ENCODE measurements around the gene MOCS3.

- TF ChIP-seq, protein P1, sequence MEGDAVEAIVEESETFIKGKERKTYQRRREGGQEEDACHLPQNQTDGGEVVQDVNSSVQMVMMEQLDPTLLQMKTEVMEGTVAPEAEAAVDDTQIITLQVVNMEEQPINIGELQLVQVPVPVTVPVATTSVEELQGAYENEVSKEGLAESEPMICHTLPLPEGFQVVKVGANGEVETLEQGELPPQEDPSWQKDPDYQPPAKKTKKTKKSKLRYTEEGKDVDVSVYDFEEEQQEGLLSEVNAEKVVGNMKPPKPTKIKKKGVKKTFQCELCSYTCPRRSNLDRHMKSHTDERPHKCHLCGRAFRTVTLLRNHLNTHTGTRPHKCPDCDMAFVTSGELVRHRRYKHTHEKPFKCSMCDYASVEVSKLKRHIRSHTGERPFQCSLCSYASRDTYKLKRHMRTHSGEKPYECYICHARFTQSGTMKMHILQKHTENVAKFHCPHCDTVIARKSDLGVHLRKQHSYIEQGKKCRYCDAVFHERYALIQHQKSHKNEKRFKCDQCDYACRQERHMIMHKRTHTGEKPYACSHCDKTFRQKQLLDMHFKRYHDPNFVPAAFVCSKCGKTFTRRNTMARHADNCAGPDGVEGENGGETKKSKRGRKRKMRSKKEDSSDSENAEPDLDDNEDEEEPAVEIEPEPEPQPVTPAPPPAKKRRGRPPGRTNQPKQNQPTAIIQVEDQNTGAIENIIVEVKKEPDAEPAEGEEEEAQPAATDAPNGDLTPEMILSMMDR (IDR thresholded peaks at IDR 0.05) = no peak
- TF ChIP-seq POLR2AphosphoS5 (IDR thresholded peaks at IDR 0.05; ENCODE audit: insufficient read depth in 1 of 2, low read depth in 1 of 2) = no peak
- no peak for TF ChIP-seq POLR2A (IDR thresholded peaks at IDR 0.05)
Measured at GRCh38 chr20:51009303-51010042, 50.9 kb downstream of the MOCS3 start.
